SK-N-SH (cell line): ENCODE measurements around the gene GIMAP4.
"Not testable (repeated sequence)": the region's sequence is repeated elsewhere in the genome, so short reads cannot be mapped to it uniquely, and the experiment has no call there.

Source experiments
- EP300 ChIP-seq, 2 experiments: IDR thresholded peaks; 2 replicates each; pipeline versions ENCODE4 v1.4.0 to v1.6.1; 2012; ENCODE audit warnings: borderline replicate concordance in 1 of 2, low read depth in 1 of 2, low read length in 1 of 2
- GABPA ChIP-seq: IDR thresholded peaks from 2 replicates; pipeline ENCODE4 v1.4.0; 2012; ENCODE audit warnings: low read depth, mild to moderate bottlenecking
- TF ChIP-seq, protein P1 (sequence below): IDR thresholded peaks from 2 replicates; pipeline ENCODE4 v1.6.1; 2012; ENCODE audit warnings: mild to moderate bottlenecking, low read depth, low read length, moderate library complexity
- TF ChIP-seq, protein P2 (sequence below): fragments of 200-600 bp; sonication (generic); IDR thresholded peaks from 2 replicates; pipeline ENCODE4 v1.6.1; 2017; ENCODE audit warnings: antibody characterized with exemption, mild to moderate bottlenecking, moderate library complexity
- TF ChIP-seq, protein P3 (sequence below): IDR thresholded peaks from 2 replicates; pipeline ENCODE4 v1.4.0; 2012; ENCODE audit warnings: low read depth
- TF ChIP-seq, protein P4 (sequence below): fragments of 150-350 bp; IDR thresholded peaks from 2 replicates; pipeline ENCODE4 v1.6.1; 2017; ENCODE audit warnings: antibody characterized with exemption, low read length, low read depth, borderline replicate concordance
- TF ChIP-seq, protein P5 (sequence below): IDR thresholded peaks from 2 replicates; pipeline ENCODE4; 2012
- TF ChIP-seq, protein P6 (sequence below): IDR thresholded peaks from 2 replicates; pipeline ENCODE4 v1.4.0; 2012; ENCODE audit warnings: low read depth, borderline replicate concordance

DNA sequence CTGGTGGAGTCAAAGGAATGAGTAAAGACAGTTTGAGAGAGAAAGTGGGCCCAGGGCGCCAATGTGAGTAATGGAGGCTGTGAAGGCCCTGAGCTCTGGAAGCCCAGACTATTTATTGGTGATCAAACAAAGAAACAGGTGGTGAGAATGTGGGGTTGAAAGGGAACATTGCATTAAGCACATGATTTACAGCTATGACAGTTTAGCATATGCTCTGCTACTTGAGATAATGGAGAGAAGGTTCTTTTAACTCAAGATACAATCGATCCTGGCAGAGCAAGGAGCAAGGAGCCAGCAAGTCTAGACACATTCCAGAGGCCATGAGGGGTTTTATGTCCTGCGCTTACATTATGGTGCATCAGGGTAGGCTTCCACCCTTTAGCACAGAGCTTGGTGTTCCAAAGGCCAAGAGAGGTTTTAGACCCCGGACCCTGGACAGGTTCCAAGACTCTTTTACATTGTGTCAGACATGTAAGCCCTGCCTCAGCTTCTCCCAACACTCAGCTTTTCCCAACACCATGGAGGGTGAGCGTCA lies 48.1 kb downstream of the GIMAP4 start:
- TF ChIP-seq EP300 (IDR thresholded peaks at IDR 0.05; ENCODE audit: borderline replicate concordance in 1 of 2, low read depth in 1 of 2, low read length in 1 of 2); GABPA: not testable (repeated sequence)
- TF ChIP-seq, protein P1, sequence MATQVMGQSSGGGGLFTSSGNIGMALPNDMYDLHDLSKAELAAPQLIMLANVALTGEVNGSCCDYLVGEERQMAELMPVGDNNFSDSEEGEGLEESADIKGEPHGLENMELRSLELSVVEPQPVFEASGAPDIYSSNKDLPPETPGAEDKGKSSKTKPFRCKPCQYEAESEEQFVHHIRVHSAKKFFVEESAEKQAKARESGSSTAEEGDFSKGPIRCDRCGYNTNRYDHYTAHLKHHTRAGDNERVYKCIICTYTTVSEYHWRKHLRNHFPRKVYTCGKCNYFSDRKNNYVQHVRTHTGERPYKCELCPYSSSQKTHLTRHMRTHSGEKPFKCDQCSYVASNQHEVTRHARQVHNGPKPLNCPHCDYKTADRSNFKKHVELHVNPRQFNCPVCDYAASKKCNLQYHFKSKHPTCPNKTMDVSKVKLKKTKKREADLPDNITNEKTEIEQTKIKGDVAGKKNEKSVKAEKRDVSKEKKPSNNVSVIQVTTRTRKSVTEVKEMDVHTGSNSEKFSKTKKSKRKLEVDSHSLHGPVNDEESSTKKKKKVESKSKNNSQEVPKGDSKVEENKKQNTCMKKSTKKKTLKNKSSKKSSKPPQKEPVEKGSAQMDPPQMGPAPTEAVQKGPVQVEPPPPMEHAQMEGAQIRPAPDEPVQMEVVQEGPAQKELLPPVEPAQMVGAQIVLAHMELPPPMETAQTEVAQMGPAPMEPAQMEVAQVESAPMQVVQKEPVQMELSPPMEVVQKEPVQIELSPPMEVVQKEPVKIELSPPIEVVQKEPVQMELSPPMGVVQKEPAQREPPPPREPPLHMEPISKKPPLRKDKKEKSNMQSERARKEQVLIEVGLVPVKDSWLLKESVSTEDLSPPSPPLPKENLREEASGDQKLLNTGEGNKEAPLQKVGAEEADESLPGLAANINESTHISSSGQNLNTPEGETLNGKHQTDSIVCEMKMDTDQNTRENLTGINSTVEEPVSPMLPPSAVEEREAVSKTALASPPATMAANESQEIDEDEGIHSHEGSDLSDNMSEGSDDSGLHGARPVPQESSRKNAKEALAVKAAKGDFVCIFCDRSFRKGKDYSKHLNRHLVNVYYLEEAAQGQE = not testable (repeated sequence)
- TF ChIP-seq, protein P2, sequence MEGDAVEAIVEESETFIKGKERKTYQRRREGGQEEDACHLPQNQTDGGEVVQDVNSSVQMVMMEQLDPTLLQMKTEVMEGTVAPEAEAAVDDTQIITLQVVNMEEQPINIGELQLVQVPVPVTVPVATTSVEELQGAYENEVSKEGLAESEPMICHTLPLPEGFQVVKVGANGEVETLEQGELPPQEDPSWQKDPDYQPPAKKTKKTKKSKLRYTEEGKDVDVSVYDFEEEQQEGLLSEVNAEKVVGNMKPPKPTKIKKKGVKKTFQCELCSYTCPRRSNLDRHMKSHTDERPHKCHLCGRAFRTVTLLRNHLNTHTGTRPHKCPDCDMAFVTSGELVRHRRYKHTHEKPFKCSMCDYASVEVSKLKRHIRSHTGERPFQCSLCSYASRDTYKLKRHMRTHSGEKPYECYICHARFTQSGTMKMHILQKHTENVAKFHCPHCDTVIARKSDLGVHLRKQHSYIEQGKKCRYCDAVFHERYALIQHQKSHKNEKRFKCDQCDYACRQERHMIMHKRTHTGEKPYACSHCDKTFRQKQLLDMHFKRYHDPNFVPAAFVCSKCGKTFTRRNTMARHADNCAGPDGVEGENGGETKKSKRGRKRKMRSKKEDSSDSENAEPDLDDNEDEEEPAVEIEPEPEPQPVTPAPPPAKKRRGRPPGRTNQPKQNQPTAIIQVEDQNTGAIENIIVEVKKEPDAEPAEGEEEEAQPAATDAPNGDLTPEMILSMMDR = not testable (repeated sequence)
- TF ChIP-seq, protein P3, sequence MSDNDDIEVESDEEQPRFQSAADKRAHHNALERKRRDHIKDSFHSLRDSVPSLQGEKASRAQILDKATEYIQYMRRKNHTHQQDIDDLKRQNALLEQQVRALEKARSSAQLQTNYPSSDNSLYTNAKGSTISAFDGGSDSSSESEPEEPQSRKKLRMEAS = not testable (repeated sequence)
- TF ChIP-seq, protein P4, sequence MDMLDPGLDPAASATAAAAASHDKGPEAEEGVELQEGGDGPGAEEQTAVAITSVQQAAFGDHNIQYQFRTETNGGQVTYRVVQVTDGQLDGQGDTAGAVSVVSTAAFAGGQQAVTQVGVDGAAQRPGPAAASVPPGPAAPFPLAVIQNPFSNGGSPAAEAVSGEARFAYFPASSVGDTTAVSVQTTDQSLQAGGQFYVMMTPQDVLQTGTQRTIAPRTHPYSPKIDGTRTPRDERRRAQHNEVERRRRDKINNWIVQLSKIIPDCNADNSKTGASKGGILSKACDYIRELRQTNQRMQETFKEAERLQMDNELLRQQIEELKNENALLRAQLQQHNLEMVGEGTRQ = not testable (repeated sequence)
- TF ChIP-seq, protein P5, sequence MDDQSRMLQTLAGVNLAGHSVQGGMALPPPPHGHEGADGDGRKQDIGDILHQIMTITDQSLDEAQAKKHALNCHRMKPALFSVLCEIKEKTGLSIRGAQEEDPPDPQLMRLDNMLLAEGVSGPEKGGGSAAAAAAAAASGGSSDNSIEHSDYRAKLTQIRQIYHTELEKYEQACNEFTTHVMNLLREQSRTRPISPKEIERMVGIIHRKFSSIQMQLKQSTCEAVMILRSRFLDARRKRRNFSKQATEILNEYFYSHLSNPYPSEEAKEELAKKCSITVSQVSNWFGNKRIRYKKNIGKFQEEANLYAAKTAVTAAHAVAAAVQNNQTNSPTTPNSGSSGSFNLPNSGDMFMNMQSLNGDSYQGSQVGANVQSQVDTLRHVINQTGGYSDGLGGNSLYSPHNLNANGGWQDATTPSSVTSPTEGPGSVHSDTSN = not testable (repeated sequence)
- TF ChIP-seq, protein P6, sequence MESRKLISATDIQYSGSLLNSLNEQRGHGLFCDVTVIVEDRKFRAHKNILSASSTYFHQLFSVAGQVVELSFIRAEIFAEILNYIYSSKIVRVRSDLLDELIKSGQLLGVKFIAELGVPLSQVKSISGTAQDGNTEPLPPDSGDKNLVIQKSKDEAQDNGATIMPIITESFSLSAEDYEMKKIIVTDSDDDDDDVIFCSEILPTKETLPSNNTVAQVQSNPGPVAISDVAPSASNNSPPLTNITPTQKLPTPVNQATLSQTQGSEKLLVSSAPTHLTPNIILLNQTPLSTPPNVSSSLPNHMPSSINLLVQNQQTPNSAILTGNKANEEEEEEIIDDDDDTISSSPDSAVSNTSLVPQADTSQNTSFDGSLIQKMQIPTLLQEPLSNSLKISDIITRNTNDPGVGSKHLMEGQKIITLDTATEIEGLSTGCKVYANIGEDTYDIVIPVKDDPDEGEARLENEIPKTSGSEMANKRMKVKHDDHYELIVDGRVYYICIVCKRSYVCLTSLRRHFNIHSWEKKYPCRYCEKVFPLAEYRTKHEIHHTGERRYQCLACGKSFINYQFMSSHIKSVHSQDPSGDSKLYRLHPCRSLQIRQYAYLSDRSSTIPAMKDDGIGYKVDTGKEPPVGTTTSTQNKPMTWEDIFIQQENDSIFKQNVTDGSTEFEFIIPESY = not testable (repeated sequence)
